Adrenal gland (tissue), 12 donors: Measurements from ENCODE around the gene PPP1R14D. TPM values are rescaled to one million over a fixed set of nuclear protein-coding genes. Genes with fewer than 3 reads are reported as not detected.
A peak's percentile ranks its signal among the peaks of the same experiment; 100 is the strongest.

Experiments used
- DNase-seq, 7 donors: peaks; one replicate each; pipeline ENCODE4 v3.0.0-alpha.2; 2019 to 2020
- H3K27ac ChIP-seq, 5 donors: fragments of 200-600 bp; sonication (generic) in 4 of 5; 1 replicate in 3 of 5; 2 replicates in 2 of 5; pipeline versions ENCODE4 v1.5.1 to v1.8.0; 2016 to 2020; ENCODE audit warnings: mild to moderate bottlenecking in 1 of 5
- H3K27me3 ChIP-seq: fragments of 200-600 bp; 2 replicates; pipeline ENCODE4 v1.8.0; 2021
- H3K36me3 ChIP-seq, 2 donors: fragments of 200-600 bp; replicated peaks in 1 of 2; 1 replicate in 1 of 2; 2 replicates in 1 of 2; pipeline versions ENCODE4 v1.5.1 to v1.8.0; 2018 to 2022
- H3K4me1 ChIP-seq, 2 donors: fragments of 200-600 bp; replicated peaks in 1 of 2; 1 replicate in 1 of 2; 2 replicates in 1 of 2; pipeline versions ENCODE4 v1.5.1 to v1.8.0; 2018 to 2021
- H3K4me3 ChIP-seq, 4 donors: fragments of 200-600 bp; sonication (generic) in 3 of 4; one replicate each; pipeline ENCODE4 v1.5.1; 2016 to 2018
- H3K9me3 ChIP-seq, 3 donors: fragments of 200-600 bp; sonication (generic) in 1 of 3; replicated peaks in 1 of 3; 1 replicate in 2 of 3; 2 replicates in 1 of 3; pipeline versions ENCODE4 v1.5.1 to v1.8.0; 2016 to 2021
- CTCF ChIP-seq, 6 experiments: fragments of 450-650 bp in 4 of 6; fragments of 200-600 bp in 2 of 6; sonication (generic) in 1 of 6; IDR thresholded peaks; 1 replicate in 5 of 6; 2 replicates in 1 of 6; pipeline versions ENCODE4 v1.5.1 to v1.8.0; 2016 to 2021; ENCODE audit warnings: antibody characterized with exemption in 6 of 6, mild to moderate bottlenecking in 2 of 6, moderate library complexity in 1 of 6
- POLR2A ChIP-seq, 2 donors: fragments of 450-650 bp; IDR thresholded peaks; one replicate each; pipeline ENCODE4 v1.6.1; 2017; ENCODE audit warnings: antibody characterized with exemption in 2 of 2, mild to moderate bottlenecking in 2 of 2, moderate library complexity in 1 of 2
- WGBS, 4 donors: extraction: QIAGEN DNeasy Blood & Tissue Kit in 2 of 4; methylation state at CpG; one replicate each; pipeline versions ENCODE4 v1.1.5 to v1.1.7; 2013 to 2017; 5-methylcytosine and 5-hydroxymethylcytosine counted together
- intact Hi-C, 2 donors: fragments of 100-400 bp; cut with DNase I; formaldehyde crosslinking; loops; one replicate each; pipeline versions ENCODE4 v1.14.1 to v1.15.0; 2022 to 2023
- polyA plus RNA-seq, 3 donors: library from polyadenylated mRNA; stranded (reverse); fragments of 200-250 nt in 2 of 3; fragments of 350-450 nt in 1 of 3; fragmentation: Illumina TruSeq in 1 of 3; extraction: RNeasy Lipid Tissue Mini Kit (QIAGEN cat#74804) in 1 of 3; gene quantifications; one replicate each; pipeline ENCODE4 v1.2.3, GENCODE V29; 2013 to 2014
- total RNA-seq, 9 donors: library from RNA; depleted of rRNA in 4 of 9; stranded (reverse); fragments of >200 nt in 4 of 9; fragments of 120-200 nt in 1 of 9; fragmentation: NEBNext Ultra II Directional in 1 of 9; extraction: Animal tissue kit (Norgen Biotek cat#: 25700) in 1 of 9; gene quantifications; one replicate each; pipeline versions ENCODE4 v1.1.0 to v1.2.4, GENCODE V29; 2013 to 2023
- donor health status: healthy with polysubstance abuse.
- donor health status: Bipolar disorder and iron deficiency.
- donor health status: DM: yes; HTN: yes; CAD: no.
- donor health status: DM: no; HTN: no; CAD: no.
- donor health status: DM: no; HTN: no; CAD: no.
- donor health status: DM: yes; HTN: yes; CAD: no.

The PPP1R14D gene
- total and polyA plus RNA-seq, 12 donors: not detected

- Histone ChIP-seq H3K9me3 (no peaks in the 10 kb centered on the region), H3K27ac (no peak within 1 kb of the TSS), H3K4me1 (peaks cover 9 to 10% of the 10 kb centered on the region in 2 donors), H3K36me3 (no peaks in the 10 kb centered on the region), H3K4me3 (peak within 1 kb of the TSS in 1 of 4 donors; percentile 62), H3K27me3 (no peaks in the 10 kb centered on the region)
- 1 to 4% (median 1%) methylated on average over 10 to 74 of the region's 74 CpGs for WGBS, 4 donors
- peak; percentile 33 to 63 (median 51) for DNase-seq
- intact Hi-C loops: no loop called here
- TF ChIP-seq POLR2A (IDR thresholded peaks at IDR 0.05) (no peak), CTCF (IDR thresholded peaks at IDR 0.05) (peak in 1 of 6 experiments; percentile 21)
These were observed 45.4 kb upstream of the PPP1R14D start, which contains the start of gene RHOV for GRCh38 chr15:40873694-40874561. Gene RHOV, minus strand, starts transcription at chr15:40874234. Its CDS starts 95 bp downstream, at chr15:40874139.

- DNase-seq: no peak
- Histone ChIP-seq H3K4me3 (peak overlapping the region in 1 of 4 donors; percentile 62), H3K4me1 (peaks cover 9 to 10% of the 10 kb centered on the region in 2 donors), H3K9me3 (no peaks in the 10 kb centered on the region), H3K27ac (no peak overlapping the region), H3K36me3 (no peaks in the 10 kb centered on the region), H3K27me3 (no peaks in the 10 kb centered on the region)
- WGBS, 4 donors: 64 to 78% (median 65%) methylated on average over 18 to 33 of the region's 33 CpGs
- no peak for TF ChIP-seq POLR2A (IDR thresholded peaks at IDR 0.05)
- no peak for TF ChIP-seq CTCF (IDR thresholded peaks at IDR 0.05)
- intact Hi-C loops: no loop called here
These were observed 44.5 kb upstream of the PPP1R14D start for GRCh38 chr15:40872791-40873693.

GRCh38 chr15:40871749-40872617 is 43.5 kb upstream of the PPP1R14D start:
- intact Hi-C loops: no loop called here
- DNase-seq: no peak
- Histone ChIP-seq H3K9me3 (no peaks in the 10 kb centered on the region), H3K27ac (no peak overlapping the region), H3K4me1 (peaks cover 9 to 10% of the 10 kb centered on the region in 2 donors), H3K36me3 (no peaks in the 10 kb centered on the region), H3K27me3 (no peaks in the 10 kb centered on the region), H3K4me3 (no peak overlapping the region)
- TF ChIP-seq CTCF (IDR thresholded peaks at IDR 0.05) (no peak), POLR2A (IDR thresholded peaks at IDR 0.05) (no peak)
- WGBS, 4 donors: 80 to 86% (median 86%) methylated on average over 9 to 13 of the region's 13 CpGs
